NB4 (cell line): ENCODE measurements around the gene GGN.

Source experiments
- POLR2A ChIP-seq: IDR thresholded peaks from 2 replicates; pipeline ENCODE4 v1.6.1; 2011; ENCODE audit warnings: mild to moderate bottlenecking; ENCODE audit not compliant: insufficient read length; ENCODE audit errors: extremely low read depth
- TF ChIP-seq, protein P1 (sequence below): IDR thresholded peaks from one replicate; pipeline ENCODE4 v1.5.1; 2012; ENCODE audit warnings: low read depth, low read length

DNA sequence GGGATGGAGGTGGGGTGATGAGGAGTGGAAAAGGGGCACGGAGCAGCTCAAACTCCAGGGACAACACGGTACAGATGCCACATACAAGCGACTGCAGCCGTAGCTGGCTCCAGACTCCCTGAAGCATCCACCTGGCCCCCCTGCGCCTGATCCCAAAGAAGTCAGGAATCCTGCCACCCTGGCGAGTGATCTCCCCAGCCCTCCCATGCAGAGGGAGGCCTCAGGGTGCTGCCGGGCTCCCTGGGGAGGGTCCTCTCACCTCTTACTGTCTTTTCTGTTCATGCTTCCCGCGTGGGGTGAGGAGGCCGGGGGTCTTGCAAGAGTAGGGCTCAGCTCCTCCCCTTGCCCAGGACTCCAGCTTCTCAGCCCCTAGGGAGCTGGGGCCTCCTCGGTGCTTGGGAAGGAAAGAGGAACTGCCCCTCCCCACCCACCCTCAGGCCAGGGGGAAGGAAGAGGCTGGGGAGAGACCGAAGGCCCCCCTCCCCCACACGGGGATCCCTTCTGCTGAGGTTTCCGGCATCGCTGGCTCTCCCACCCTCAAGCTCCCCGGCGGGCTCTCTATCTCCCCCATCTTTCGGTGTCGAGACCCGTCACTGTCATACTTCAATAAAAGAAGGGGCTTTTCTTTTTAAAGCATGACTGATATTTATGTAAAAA lies 38.1 kb upstream of the GGN start, which contains the start of gene RASGRP4:
- TF ChIP-seq POLR2A = no peak
- TF ChIP-seq, protein P1, sequence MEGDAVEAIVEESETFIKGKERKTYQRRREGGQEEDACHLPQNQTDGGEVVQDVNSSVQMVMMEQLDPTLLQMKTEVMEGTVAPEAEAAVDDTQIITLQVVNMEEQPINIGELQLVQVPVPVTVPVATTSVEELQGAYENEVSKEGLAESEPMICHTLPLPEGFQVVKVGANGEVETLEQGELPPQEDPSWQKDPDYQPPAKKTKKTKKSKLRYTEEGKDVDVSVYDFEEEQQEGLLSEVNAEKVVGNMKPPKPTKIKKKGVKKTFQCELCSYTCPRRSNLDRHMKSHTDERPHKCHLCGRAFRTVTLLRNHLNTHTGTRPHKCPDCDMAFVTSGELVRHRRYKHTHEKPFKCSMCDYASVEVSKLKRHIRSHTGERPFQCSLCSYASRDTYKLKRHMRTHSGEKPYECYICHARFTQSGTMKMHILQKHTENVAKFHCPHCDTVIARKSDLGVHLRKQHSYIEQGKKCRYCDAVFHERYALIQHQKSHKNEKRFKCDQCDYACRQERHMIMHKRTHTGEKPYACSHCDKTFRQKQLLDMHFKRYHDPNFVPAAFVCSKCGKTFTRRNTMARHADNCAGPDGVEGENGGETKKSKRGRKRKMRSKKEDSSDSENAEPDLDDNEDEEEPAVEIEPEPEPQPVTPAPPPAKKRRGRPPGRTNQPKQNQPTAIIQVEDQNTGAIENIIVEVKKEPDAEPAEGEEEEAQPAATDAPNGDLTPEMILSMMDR = no peak
